Stimulated activated naive CD8-positive, alpha-beta T cell treated with anti-CD3 and anti-CD28 coated beads, Interleukin-15, amount 100 ng/mL, for 72 hours (primary cell): ENCODE data around the gene TMEM266.

Source experiments
- ATAC-seq: fragments of 150-1000 bp; cut with Tn5 transposase; 2 replicates; pipeline ENCODE4 v1.10.0; 2021; ENCODE audit warnings: mild to moderate bottlenecking, moderate library complexity
- DNase-seq, 2 donors: peaks; one replicate each; pipeline ENCODE4 v3.0.0; 2021 to 2022
- H3K27ac Mint-ChIP-seq, 2 donors: one replicate each; pipeline ENCODE4 v1.8.0; 2022; ENCODE audit warnings: mild to moderate bottlenecking in 2 of 2, mixed read lengths in 2 of 2, moderate library complexity in 2 of 2
- H3K27me3 Mint-ChIP-seq: one replicate; pipeline ENCODE4 v1.8.0; 2022; ENCODE audit warnings: mixed read lengths
- H3K4me1 Mint-ChIP-seq: one replicate; pipeline ENCODE4 v1.8.0; 2022; ENCODE audit warnings: mild to moderate bottlenecking, mixed read lengths
- H3K4me3 Mint-ChIP-seq, 2 donors: one replicate each; pipeline ENCODE4 v1.8.0; 2022; ENCODE audit warnings: mild to moderate bottlenecking in 2 of 2, mixed read lengths in 2 of 2, moderate library complexity in 1 of 2
- H3K9me3 Mint-ChIP-seq, 2 donors: one replicate each; pipeline ENCODE4 v1.8.0; 2022; ENCODE audit warnings: mixed read lengths in 2 of 2

The TMEM266 gene

GRCh38 chr15:76203346-76204108 is 143.7 kb downstream of the TMEM266 start:
- H3K27me3 Mint-ChIP-seq, result no peaks in the 10 kb centered on the region
- H3K4me3 Mint-ChIP-seq, result no peak overlapping the region
- DNase-seq (no peak), ATAC-seq (no peak)
- H3K27ac Mint-ChIP-seq, result peak overlapping the region in 1 of 2 donors; percentile 86
- no peaks in the 10 kb centered on the region for H3K4me1 Mint-ChIP-seq
- no peaks in the 10 kb centered on the region for H3K9me3 Mint-ChIP-seq

GRCh38 chr15:76204109-76204845 is 144.5 kb downstream of the TMEM266 start:
- Mint-ChIP-seq H3K4me3 (no peak overlapping the region), H3K27ac (no peak overlapping the region), H3K27me3 (no peaks in the 10 kb centered on the region), H3K4me1 (peaks cover 5% of the 10 kb centered on the region), H3K9me3 (no peaks in the 10 kb centered on the region)
- DNase-seq (no peak), ATAC-seq (no peak)

DNA sequence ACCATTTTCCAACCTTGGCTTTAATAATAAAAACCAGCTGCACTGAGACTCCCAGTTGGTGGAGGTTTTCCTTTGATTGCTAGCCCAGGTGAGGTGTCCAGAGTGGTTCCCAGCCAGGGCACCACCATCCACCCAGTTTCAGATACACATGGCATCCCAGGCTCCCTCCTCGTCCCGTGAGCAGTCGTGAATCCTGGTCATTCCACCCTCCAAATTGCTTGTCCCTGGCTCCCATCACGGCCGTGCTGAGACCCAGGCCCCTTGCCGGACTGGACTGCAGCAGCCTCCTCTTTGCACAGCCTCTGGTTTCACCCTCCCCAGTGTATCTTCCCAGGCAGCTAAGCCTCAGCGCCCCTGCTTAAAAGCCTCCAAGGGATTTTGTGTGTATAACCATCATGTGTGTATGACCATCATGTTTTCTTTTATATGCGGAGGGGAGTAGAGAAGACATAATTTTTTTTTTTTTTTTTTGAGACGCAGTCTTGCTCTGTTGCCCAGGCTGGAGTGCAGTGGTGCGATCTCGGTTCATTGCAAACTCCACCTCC is 145.2 kb downstream of the TMEM266 start:
- no peaks in the 10 kb centered on the region for H3K9me3 Mint-ChIP-seq
- H3K4me3 Mint-ChIP-seq, result no peak overlapping the region
- DNase-seq (no peak), ATAC-seq (no peak)
- no peaks in the 10 kb centered on the region for H3K27me3 Mint-ChIP-seq
- peak overlapping the region in 1 of 2 donors; percentile 54 for H3K27ac Mint-ChIP-seq
- peaks cover 5% of the 10 kb centered on the region for H3K4me1 Mint-ChIP-seq

GRCh38 chr15:76206325-76206976 is 146.7 kb downstream of the TMEM266 start:
- Mint-ChIP-seq H3K27ac (peak overlapping the region in 1 of 2 donors; percentile 30), H3K27me3 (no peaks in the 10 kb centered on the region), H3K4me1 (peaks cover 5% of the 10 kb centered on the region), H3K4me3 (no peak overlapping the region), H3K9me3 (no peaks in the 10 kb centered on the region)
- ATAC-seq (no peak), DNase-seq (no peak)

DNA sequence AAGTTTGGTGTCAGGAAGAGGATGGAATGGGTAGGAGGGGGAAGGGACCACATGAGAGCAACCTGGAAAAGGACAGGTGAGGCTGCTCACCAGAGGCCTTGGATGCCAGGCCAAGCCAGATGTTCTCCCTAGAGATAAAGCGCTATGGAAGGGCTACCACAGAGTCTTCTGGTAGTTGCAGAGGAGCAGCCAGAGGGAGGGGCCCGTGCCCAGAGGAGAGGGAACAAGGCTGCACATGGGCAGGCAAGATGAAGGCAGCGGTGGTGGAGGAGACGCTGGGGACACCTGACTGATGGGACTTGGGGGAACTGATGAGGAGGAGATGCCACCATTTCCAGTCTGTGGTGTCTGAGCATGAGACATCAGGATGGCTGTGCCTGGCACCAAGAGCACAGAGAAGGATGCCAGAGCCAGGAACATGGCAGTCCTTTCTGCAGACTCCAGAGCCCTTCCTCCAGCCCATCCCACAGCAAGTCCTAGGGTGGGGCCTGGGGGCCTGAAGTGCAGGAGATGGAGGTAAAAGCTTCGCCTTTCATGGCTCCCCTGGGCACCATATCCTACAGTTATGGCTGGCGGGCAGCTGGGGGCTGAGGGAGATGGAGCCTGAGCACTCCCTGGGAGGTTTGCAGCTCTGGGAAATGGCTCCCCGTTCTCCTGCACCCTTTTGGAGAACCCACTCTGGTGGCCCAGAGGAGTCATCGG is 148.4 kb downstream of the TMEM266 start:
- Mint-ChIP-seq H3K9me3 (no peaks in the 10 kb centered on the region), H3K27ac (no peak overlapping the region), H3K27me3 (no peaks in the 10 kb centered on the region)

DNA sequence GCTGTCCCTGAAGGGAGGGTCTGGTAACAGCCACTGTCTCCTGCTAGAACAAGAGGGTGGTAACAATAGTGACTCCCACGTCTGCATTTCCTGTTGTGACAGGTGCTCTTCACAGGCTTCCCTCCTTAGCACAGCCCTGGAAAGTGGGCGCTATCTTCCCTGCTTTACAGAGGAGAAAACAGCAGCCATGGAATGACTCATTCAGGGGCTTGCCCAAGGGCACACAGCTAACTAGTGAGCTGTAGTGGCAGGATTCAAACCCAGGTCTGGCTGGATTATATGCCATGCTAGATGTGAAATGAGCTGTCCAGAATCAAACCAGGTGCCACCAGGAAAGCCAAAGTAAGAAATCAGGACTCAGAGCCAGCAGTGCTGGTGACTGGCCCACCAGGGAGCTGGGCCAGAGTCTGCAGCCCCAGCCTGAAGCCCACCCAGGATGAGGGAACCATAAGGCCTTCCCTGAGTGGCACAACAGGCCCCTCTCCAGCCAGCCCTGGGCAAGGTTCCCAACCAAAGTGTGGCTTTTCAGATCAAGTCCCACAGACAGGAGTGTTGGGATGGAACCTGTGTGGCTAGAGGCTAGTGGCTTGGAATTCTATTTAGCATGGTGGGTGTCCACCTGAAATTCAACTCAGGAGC is 149.1 kb downstream of the TMEM266 start:
- peak; percentile 31 for ATAC-seq
- no peaks in the 10 kb centered on the region for H3K27me3 Mint-ChIP-seq
- no peak overlapping the region for H3K4me3 Mint-ChIP-seq
- H3K4me1 Mint-ChIP-seq, result peaks cover 5% of the 10 kb centered on the region
- DNase-seq, result no peak
- no peaks in the 10 kb centered on the region for H3K9me3 Mint-ChIP-seq
- H3K27ac Mint-ChIP-seq, result peak overlapping the region in 1 of 2 donors; percentile 27

More for the DNA sequence above, 148.4 kb downstream of the TMEM266 start:
- no peak for DNase-seq
- ATAC-seq, result peak; percentile 8
- Mint-ChIP-seq H3K4me3 (no peak overlapping the region), H3K4me1 (peaks cover 5% of the 10 kb centered on the region)

- no peaks in the 10 kb centered on the region for H3K27me3 Mint-ChIP-seq
- H3K4me1 Mint-ChIP-seq, result peaks cover 5% of the 10 kb centered on the region
- peak overlapping the region in 1 of 2 donors; percentile 33 for H3K27ac Mint-ChIP-seq
- no peak overlapping the region for H3K4me3 Mint-ChIP-seq
- DNase-seq (no peak), ATAC-seq (no peak)
- H3K9me3 Mint-ChIP-seq, result no peaks in the 10 kb centered on the region
These were observed 149.7 kb downstream of the TMEM266 start for GRCh38 chr15:76209523-76209922.

DNA sequence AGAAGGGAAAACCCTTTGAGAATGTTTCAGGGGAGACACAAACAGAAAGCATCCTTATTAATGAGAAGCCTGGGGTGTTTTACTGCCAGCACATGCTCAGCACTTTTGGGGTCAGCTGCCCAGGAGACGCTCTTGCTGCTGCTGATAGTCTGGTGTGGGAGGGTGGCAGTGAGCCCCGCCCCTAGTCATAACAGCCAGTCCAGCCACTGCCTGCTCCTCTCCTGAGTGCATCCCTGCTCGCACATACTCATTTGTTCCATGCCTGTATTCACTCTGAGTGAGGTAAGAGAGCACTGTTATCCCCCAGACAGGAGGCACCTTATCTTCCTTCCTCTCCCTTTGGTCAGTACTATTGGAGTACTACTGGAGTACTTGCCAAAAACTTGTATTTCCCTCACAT is 150.2 kb downstream of the TMEM266 start:
- no peaks in the 10 kb centered on the region for H3K9me3 Mint-ChIP-seq
- DNase-seq, result no peak
- H3K27me3 Mint-ChIP-seq, result no peaks in the 10 kb centered on the region
- H3K4me1 Mint-ChIP-seq, result peaks cover 5% of the 10 kb centered on the region
- no peak overlapping the region for H3K4me3 Mint-ChIP-seq
- peak overlapping the region in 1 of 2 donors; percentile 33 for H3K27ac Mint-ChIP-seq
- no peak for ATAC-seq

DNA sequence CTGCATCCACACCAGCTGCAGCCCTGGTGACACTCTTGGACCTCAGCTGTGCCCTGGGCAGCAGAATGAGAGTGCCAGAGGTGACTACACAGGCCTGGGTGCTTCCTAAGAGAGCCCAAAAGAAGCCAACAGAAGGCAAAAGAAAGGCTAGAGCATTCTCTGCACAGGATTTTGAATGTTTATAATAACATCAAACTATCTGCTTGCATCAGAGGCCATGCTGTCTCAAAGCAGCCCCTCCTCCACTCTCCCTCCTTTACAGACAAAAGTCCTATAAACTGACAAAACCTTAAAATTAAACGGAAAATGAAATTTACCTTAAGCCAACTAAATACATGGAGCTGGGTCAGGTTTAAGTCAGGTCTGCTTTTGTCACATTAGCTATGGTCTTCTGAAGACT is 155.8 kb downstream of the TMEM266 start:
- Mint-ChIP-seq H3K27ac (no peak overlapping the region), H3K4me1 (peaks cover 3% of the 10 kb centered on the region), H3K9me3 (no peaks in the 10 kb centered on the region), H3K27me3 (no peaks in the 10 kb centered on the region), H3K4me3 (no peak overlapping the region)
- no peak for ATAC-seq
- DNase-seq, result no peak

DNA sequence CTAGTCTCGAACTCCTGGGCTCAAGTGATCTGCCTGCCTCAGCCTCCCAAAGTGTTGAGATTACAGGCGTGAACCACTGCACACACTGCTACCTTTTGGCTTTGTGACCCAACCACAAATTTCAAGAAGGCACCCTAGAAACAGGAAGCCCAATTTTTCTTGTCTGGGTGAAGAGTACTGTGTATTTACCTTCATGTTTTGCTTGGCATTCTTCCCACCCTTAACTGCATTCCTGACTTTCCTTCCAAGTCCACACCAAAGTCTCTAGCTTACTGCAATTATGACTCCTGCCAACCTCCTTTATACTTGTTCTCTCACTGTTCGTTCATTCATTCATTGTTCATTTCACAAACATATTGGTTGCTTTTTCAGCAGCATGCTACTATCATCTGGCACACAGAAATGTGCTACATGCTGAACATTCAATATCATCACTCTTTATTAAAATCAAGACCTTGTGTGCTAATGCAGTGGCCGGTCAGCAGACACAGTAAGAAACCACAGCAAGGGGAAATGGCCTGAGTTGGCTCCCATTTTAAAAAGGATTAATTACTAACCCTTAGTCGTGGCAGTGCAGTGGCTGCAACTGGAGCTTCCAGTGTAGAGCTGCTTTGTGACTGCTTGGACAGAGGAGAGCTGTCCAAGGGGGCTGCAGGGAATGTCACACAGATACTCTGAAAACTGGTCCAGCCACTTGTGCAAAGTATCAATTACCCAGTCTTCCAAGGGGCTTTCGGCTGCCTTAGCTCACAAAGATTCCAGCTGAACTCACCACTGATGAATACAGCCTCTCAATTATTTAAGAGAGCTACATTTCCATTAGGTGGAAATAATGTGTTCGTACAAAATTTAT is 157.5 kb downstream of the TMEM266 start:
- H3K27ac Mint-ChIP-seq, result peak overlapping the region in 1 of 2 donors; percentile 6
- H3K4me3 Mint-ChIP-seq, result no peak overlapping the region
- ATAC-seq (no peak), DNase-seq (no peak)
- H3K9me3 Mint-ChIP-seq, result no peaks in the 10 kb centered on the region
- no peaks in the 10 kb centered on the region for H3K27me3 Mint-ChIP-seq
- peaks cover 10% of the 10 kb centered on the region for H3K4me1 Mint-ChIP-seq

DNA sequence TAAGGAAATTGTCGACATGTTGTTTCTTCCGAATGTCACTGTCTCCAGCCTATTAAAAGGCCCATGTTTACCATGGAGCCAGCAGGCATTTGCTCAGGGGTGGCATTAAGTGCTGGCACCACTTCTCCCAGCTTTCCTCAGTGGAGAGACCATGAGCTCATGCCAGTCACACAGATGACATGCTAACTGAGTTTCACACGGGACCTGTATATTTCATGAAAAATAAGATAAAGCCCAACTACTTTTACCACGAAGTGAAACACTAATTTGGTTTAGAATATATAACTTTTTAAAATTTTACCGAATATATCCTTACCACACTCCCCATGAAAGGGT is 158.1 kb downstream of the TMEM266 start:
- Mint-ChIP-seq H3K9me3 (no peaks in the 10 kb centered on the region), H3K27ac (no peak overlapping the region), H3K4me1 (peaks cover 10% of the 10 kb centered on the region), H3K4me3 (no peak overlapping the region), H3K27me3 (no peaks in the 10 kb centered on the region)
- DNase-seq (no peak), ATAC-seq (no peak)

DNA sequence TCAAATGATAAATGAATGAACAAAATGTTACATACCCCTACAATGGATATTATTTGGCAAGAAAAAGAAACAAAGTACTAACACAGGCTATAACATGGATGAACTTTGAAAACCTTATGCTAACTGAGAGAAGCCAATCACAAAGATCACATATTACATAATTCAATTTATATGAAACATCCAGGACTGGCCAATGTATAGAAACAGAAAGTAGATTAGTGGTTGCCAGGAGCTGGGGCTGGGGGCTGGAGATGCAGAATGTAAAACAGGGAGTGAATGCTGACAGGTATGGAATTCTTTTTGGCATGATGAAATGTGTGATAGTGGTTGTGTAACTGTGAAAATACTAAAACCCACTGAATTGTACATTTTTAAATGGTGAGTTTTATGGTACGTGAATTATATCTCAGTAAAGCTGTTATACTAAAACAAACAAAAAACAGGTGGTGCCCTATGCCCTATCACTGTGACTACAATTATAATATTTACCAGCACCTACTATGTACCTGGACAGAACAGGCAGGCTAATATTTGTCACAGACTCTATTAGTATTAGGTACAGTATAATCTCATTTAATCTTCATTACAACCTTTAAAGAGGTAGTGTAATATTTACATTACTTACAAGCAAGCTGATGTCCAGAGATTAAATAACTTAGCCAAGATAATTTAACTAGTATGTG is 161.4 kb downstream of the TMEM266 start:
- Mint-ChIP-seq H3K4me1 (peaks cover 10% of the 10 kb centered on the region), H3K27ac (no peak overlapping the region), H3K27me3 (no peaks in the 10 kb centered on the region), H3K9me3 (no peaks in the 10 kb centered on the region), H3K4me3 (no peak overlapping the region)
- ATAC-seq (no peak), DNase-seq (no peak)

DNA sequence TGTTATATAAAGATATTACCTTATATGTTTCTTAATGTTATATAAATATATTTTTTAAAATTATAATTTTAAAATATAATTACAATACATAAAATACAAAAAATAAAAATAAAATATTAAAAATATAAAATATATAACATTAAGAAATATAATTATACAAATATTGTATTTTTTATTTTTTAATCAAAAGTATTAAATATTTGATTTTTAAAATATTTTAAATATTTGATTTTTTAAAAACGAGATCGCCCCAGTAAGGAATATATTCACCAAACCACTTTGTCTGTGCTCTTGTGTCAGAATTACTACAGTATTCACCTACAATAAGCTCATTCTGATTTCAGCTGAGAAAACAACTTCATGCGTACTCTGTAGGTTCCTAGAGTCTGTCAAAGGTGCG is 162.4 kb downstream of the TMEM266 start:
- no peak overlapping the region for H3K27ac Mint-ChIP-seq
- DNase-seq (no peak), ATAC-seq (no peak)
- H3K4me1 Mint-ChIP-seq, result peaks cover 10% of the 10 kb centered on the region
- H3K4me3 Mint-ChIP-seq, result no peak overlapping the region
- no peaks in the 10 kb centered on the region for H3K27me3 Mint-ChIP-seq
- no peaks in the 10 kb centered on the region for H3K9me3 Mint-ChIP-seq

DNA sequence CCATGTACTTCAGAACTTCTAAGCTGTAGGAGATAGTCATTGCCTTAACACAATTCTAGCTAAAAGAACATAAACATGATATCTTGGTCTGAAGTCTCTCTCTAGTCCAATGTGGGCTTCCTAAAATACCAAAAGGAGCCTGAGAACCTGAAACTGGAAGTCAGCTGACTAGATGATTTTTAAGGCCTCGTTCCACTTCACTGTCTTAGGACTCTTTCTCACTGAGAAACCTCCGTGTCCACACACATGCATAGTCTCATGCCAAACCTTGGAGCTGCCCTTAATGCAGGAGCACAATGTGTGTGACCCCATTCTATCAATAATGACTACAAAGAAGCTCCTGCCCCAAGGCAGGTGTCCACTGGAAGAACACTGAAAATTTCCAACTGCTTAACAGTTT is 163.7 kb downstream of the TMEM266 start:
- peaks cover 10% of the 10 kb centered on the region for H3K4me1 Mint-ChIP-seq
- H3K4me3 Mint-ChIP-seq, result no peak overlapping the region
- H3K9me3 Mint-ChIP-seq, result no peaks in the 10 kb centered on the region
- ATAC-seq (no peak), DNase-seq (no peak)
- no peaks in the 10 kb centered on the region for H3K27me3 Mint-ChIP-seq
- H3K27ac Mint-ChIP-seq, result no peak overlapping the region
